ENCODE results near the gene CDH2. TPM values are rescaled to one million over a fixed set of nuclear protein-coding genes. Genes with fewer than 3 reads are reported as not detected.

CDH2 gene
- 82.4 and 83.5 TPM in 2 replicates for total RNA-seq (2014; rRNA removed; shearing (Covaris generic); ENCODE audit: low replicate concordance)

- in situ Hi-C loops (cut with HindIII; ENCODE audit: low pct_unique_long_range_greater_than_20kb, low sequenced_read_pairs) = no loop called here
- DNase-seq (ENCODE audit: low read depth) = peak; percentile 81
Observed at GRCh38 chr18:28176948-28177827, at the start of gene CDH2. Gene CDH2, minus strand, starts transcription at chr18:28177130. Its CDS starts 108 bp downstream, at chr18:28177022.

GRCh38 chr18:28212060-28212459 is 35.1 kb upstream of the CDH2 start:
- DNase-seq (ENCODE audit: low read depth) = no peak
- in situ Hi-C loops (cut with HindIII; ENCODE audit: low pct_unique_long_range_greater_than_20kb, low sequenced_read_pairs) = no loop called here

GRCh38 chr18:28208712-28209265 is 31.9 kb upstream of the CDH2 start:
- in situ Hi-C loops (cut with HindIII; ENCODE audit: low pct_unique_long_range_greater_than_20kb, low sequenced_read_pairs) = no loop called here

GRCh38 chr18:28208268-28208667 is 31.3 kb upstream of the CDH2 start:
- in situ Hi-C loops (cut with HindIII; ENCODE audit: low pct_unique_long_range_greater_than_20kb, low sequenced_read_pairs) = no loop called here
- DNase-seq (ENCODE audit: low read depth) = no peak

More at GRCh38 chr18:28208712-28209265, 31.9 kb upstream of the CDH2 start:
- no peak for DNase-seq (ENCODE audit: low read depth)

- in situ Hi-C loops (cut with HindIII; ENCODE audit: low pct_unique_long_range_greater_than_20kb, low sequenced_read_pairs) = no loop called here
- peak; percentile 44 for DNase-seq (ENCODE audit: low read depth)
Observed at GRCh38 chr18:28204154-28204553, 27.2 kb upstream of the CDH2 start.

GRCh38 chr18:28201056-28201455 is 24.1 kb upstream of the CDH2 start:
- DNase-seq (ENCODE audit: low read depth) = no peak
- in situ Hi-C loops (cut with HindIII; ENCODE audit: low pct_unique_long_range_greater_than_20kb, low sequenced_read_pairs) = no loop called here

- in situ Hi-C loops (cut with HindIII; ENCODE audit: low pct_unique_long_range_greater_than_20kb, low sequenced_read_pairs) = no loop called here
- no peak for DNase-seq (ENCODE audit: low read depth)
Observed at GRCh38 chr18:28198620-28199019, 21.7 kb upstream of the CDH2 start.

- in situ Hi-C loops (cut with HindIII; ENCODE audit: low pct_unique_long_range_greater_than_20kb, low sequenced_read_pairs) = no loop called here
- no peak for DNase-seq (ENCODE audit: low read depth)
Observed at GRCh38 chr18:28193177-28193778, 16.3 kb upstream of the CDH2 start.

- DNase-seq (ENCODE audit: low read depth) = no peak
- in situ Hi-C loops (cut with HindIII; ENCODE audit: low pct_unique_long_range_greater_than_20kb, low sequenced_read_pairs) = no loop called here
Observed at GRCh38 chr18:28189400-28190239, 12.7 kb upstream of the CDH2 start.

GRCh38 chr18:28185121-28185520 is 8.2 kb upstream of the CDH2 start:
- in situ Hi-C loops (cut with HindIII; ENCODE audit: low pct_unique_long_range_greater_than_20kb, low sequenced_read_pairs) = no loop called here
- DNase-seq (ENCODE audit: low read depth) = no peak

- no peak for DNase-seq (ENCODE audit: low read depth)
- in situ Hi-C loops (cut with HindIII; ENCODE audit: low pct_unique_long_range_greater_than_20kb, low sequenced_read_pairs) = no loop called here
Observed at GRCh38 chr18:28183418-28184078, 6.6 kb upstream of the CDH2 start.

- in situ Hi-C loops (cut with HindIII; ENCODE audit: low pct_unique_long_range_greater_than_20kb, low sequenced_read_pairs) = no loop called here
Observed at GRCh38 chr18:28181616-28182015, 4.7 kb upstream of the CDH2 start.

GRCh38 chr18:28178720-28179119 is 1.8 kb upstream of the CDH2 start:
- in situ Hi-C loops (cut with HindIII; ENCODE audit: low pct_unique_long_range_greater_than_20kb, low sequenced_read_pairs) = no loop called here
- no peak for DNase-seq (ENCODE audit: low read depth)

More at GRCh38 chr18:28181616-28182015, 4.7 kb upstream of the CDH2 start:
- no peak for DNase-seq (ENCODE audit: low read depth)

GRCh38 chr18:28177828-28178635 is 1.1 kb upstream of the CDH2 start:
- in situ Hi-C loops (cut with HindIII; ENCODE audit: low pct_unique_long_range_greater_than_20kb, low sequenced_read_pairs) = no loop called here
- peak; percentile 76 for DNase-seq (ENCODE audit: low read depth)

- DNase-seq (ENCODE audit: low read depth) = no peak
- in situ Hi-C loops (cut with HindIII; ENCODE audit: low pct_unique_long_range_greater_than_20kb, low sequenced_read_pairs) = no loop called here
Observed at GRCh38 chr18:28176698-28176947, 307 bp downstream of the CDH2 start.

GRCh38 chr18:28175930-28176697 is 816 bp downstream of the CDH2 start:
- in situ Hi-C loops (cut with HindIII; ENCODE audit: low pct_unique_long_range_greater_than_20kb, low sequenced_read_pairs) = no loop called here
- peak; percentile 57 for DNase-seq (ENCODE audit: low read depth)
